Ishikawa (cell line): ENCODE data around the gene NWD2.

Experiments used
- CEBPB ChIP-seq: IDR thresholded peaks from 2 replicates; pipeline ENCODE4 v1.6.1; 2012
- EP300 ChIP-seq: IDR thresholded peaks from 2 replicates; pipeline ENCODE4 v1.6.1; 2012; ENCODE audit warnings: borderline replicate concordance
- MAX ChIP-seq: IDR thresholded peaks from 2 replicates; pipeline ENCODE4 v1.6.1; 2012
- REST ChIP-seq: IDR thresholded peaks from 2 replicates; pipeline ENCODE4 v1.6.1; 2012; ENCODE audit warnings: low read depth, mild to moderate bottlenecking
- TAF1 ChIP-seq: IDR thresholded peaks from 2 replicates; pipeline ENCODE4 v1.6.1; 2012; ENCODE audit warnings: low read depth, mild to moderate bottlenecking
- TCF12 ChIP-seq: IDR thresholded peaks from 2 replicates; pipeline ENCODE4 v1.6.1; 2012; ENCODE audit warnings: low read depth
- TEAD4 ChIP-seq: IDR thresholded peaks from 2 replicates; pipeline ENCODE4 v1.6.1; 2012
- YY1 ChIP-seq: IDR thresholded peaks from 2 replicates; pipeline ENCODE4 v1.6.1; 2012; ENCODE audit warnings: low read depth

DNA sequence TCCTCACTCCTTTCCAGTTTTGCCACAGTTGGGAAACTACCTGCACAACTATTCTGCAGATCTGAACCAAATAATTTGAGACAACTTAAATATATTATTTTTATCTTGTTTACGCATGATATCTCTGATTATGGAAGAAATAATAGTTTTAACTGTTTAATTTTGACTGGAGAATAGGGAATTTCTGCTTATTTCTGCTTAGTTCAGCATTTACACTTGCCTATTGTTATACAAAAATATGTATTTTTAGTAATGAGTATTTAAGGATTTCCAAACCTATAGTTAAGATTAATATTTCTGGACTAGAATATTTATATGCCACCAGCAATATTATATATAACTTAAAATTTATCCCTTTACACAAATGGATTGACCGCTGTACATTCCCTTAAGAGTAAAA lies 125.5 kb downstream of the NWD2 start:
- no peak for TF ChIP-seq REST
- TF ChIP-seq TCF12, result no peak
- TF ChIP-seq EP300, result no peak
- TF ChIP-seq YY1, result no peak
- TF ChIP-seq TAF1, result no peak
- TF ChIP-seq TEAD4, result no peak
- no peak for TF ChIP-seq MAX
- no peak for TF ChIP-seq CEBPB
